OCI-LY3 (cell line): Measurements from ENCODE around the gene GCLM.

Source experiments
- H2AFZ ChIP-seq: fragments of 200-600, 300-600 bp; shearing (Covaris generic); 2 replicates; pipeline ENCODE4 v1.6.0; 2014; ENCODE audit warnings: antibody characterized with exemption, low read depth, low read length
- H3K27ac ChIP-seq: fragments of 200-600, 300-600 bp; sonication (generic); 2 replicates; pipeline ENCODE4 v1.5.1; 2014; ENCODE audit warnings: mild to moderate bottlenecking, low read length, moderate library complexity, mixed read lengths
- H3K27me3 ChIP-seq: fragments of 200-600, 300-600 bp; sonication (generic); 2 replicates; pipeline ENCODE4 v1.6.1; 2014; ENCODE audit warnings: low read depth, low read length, mixed read lengths
- H3K36me3 ChIP-seq: fragments of 200-600, 300-600 bp; sonication (generic); replicated peaks from 2 replicates; pipeline ENCODE3; 2014; ENCODE audit warnings: low read depth, low read length, mixed read lengths
- H3K4me1 ChIP-seq: fragments of 300-600, 200-600 bp; sonication (generic); 2 replicates; pipeline ENCODE4 v1.6.1; 2014; ENCODE audit warnings: low read length, mixed read lengths
- H3K4me2 ChIP-seq: fragments of 200-600, 300-600 bp; sonication (generic); 2 replicates; pipeline ENCODE4 v1.6.1; 2014; ENCODE audit warnings: low read length, mixed read lengths
- H3K4me3 ChIP-seq: fragments of 300-600, 200-600 bp; sonication (generic); 2 replicates; pipeline ENCODE4 v1.5.1; 2014; ENCODE audit warnings: antibody characterized with exemption, mild to moderate bottlenecking, low read length, moderate library complexity
- H3K79me2 ChIP-seq: fragments of 300-600, 200-600 bp; shearing (Covaris generic); 2 replicates; pipeline ENCODE4 v1.6.1; 2014; ENCODE audit warnings: mild to moderate bottlenecking, low read length, mixed read lengths
- H3K9ac ChIP-seq: fragments of 300-600, 200-600 bp; shearing (Covaris generic); 2 replicates; pipeline ENCODE4 v1.6.0; 2014; ENCODE audit warnings: mild to moderate bottlenecking, low read length, moderate library complexity
- H3K9me3 ChIP-seq: fragments of 200-600, 300-600 bp; shearing (Covaris generic); 2 replicates; pipeline ENCODE4 v1.6.1; 2014; ENCODE audit warnings: low read length, mixed read lengths; ENCODE audit not compliant: insufficient read depth
- H4K20me1 ChIP-seq: fragments of 200-600, 300-600 bp; sonication (generic); 2 replicates; pipeline ENCODE4 v1.6.1; 2016; ENCODE audit warnings: low read length, mixed read lengths; ENCODE audit not compliant: insufficient read depth
- CTCF ChIP-seq: fragments of 200-600, 300-600 bp; sonication (generic); IDR thresholded peaks from 2 replicates; pipeline ENCODE4 v1.5.1; 2014; ENCODE audit warnings: antibody characterized with exemption, low read length, low read depth
- EZH2phosphoT487 ChIP-seq: fragments of 200-600 bp; shearing (Covaris generic); IDR thresholded peaks from 2 replicates; pipeline ENCODE4 v1.6.1; 2018; ENCODE audit warnings: antibody characterized with exemption, mixed run types, low read depth

The GCLM gene

GRCh38 chr1:93905051-93905450 lies 4.2 kb downstream of the GCLM start:
- Histone ChIP-seq H3K36me3 (no peaks in the 10 kb centered on the region), H3K9me3 (no peaks in the 10 kb centered on the region), H2AFZ (no peak overlapping the region), H3K27ac (no peak overlapping the region), H4K20me1 (no peaks in the 10 kb centered on the region), H3K4me1 (peaks cover 13% of the 10 kb centered on the region), H3K79me2 (peaks cover 25% of the 10 kb centered on the region), H3K9ac (no peak overlapping the region), H3K4me3 (no peak overlapping the region), H3K4me2 (no peak overlapping the region), H3K27me3 (no peaks in the 10 kb centered on the region)
- no peak for TF ChIP-seq CTCF
- TF ChIP-seq EZH2phosphoT487: no peak

GRCh38 chr1:93904228-93904627 lies 5.0 kb downstream of the GCLM start:
- no peak overlapping the region for H3K27ac ChIP-seq
- no peak overlapping the region for H3K4me3 ChIP-seq
- H3K4me1 ChIP-seq: peaks cover 13% of the 10 kb centered on the region
- no peaks in the 10 kb centered on the region for H3K36me3 ChIP-seq
- no peak overlapping the region for H3K9ac ChIP-seq
- H2AFZ ChIP-seq: no peak overlapping the region
- TF ChIP-seq CTCF: no peak
- no peak for TF ChIP-seq EZH2phosphoT487
- H3K79me2 ChIP-seq: peaks cover 25% of the 10 kb centered on the region
- no peaks in the 10 kb centered on the region for H3K27me3 ChIP-seq
- no peak overlapping the region for H3K4me2 ChIP-seq
- no peaks in the 10 kb centered on the region for H4K20me1 ChIP-seq
- no peaks in the 10 kb centered on the region for H3K9me3 ChIP-seq

- no peaks in the 10 kb centered on the region for H4K20me1 ChIP-seq
- H3K9me3 ChIP-seq: no peaks in the 10 kb centered on the region
- no peaks in the 10 kb centered on the region for H3K27me3 ChIP-seq
- peaks cover 6% of the 10 kb centered on the region for H3K4me1 ChIP-seq
- H3K27ac ChIP-seq: no peak overlapping the region
- H3K4me3 ChIP-seq: no peak overlapping the region
- H3K36me3 ChIP-seq: no peaks in the 10 kb centered on the region
- H3K9ac ChIP-seq: no peak overlapping the region
- H2AFZ ChIP-seq: no peak overlapping the region
- no peak overlapping the region for H3K4me2 ChIP-seq
- no peaks in the 10 kb centered on the region; the same call in 1 of the 2 replicates for H3K79me2 ChIP-seq
- TF ChIP-seq EZH2phosphoT487: no peak
- no peak for TF ChIP-seq CTCF
Measured at GRCh38 chr1:93900723-93901504, 8.3 kb downstream of the GCLM start.

- Histone ChIP-seq H3K36me3 (no peaks in the 10 kb centered on the region), H2AFZ (no peak overlapping the region), H3K4me1 (peaks cover 6% of the 10 kb centered on the region), H3K27ac (no peak overlapping the region), H3K79me2 (no peaks in the 10 kb centered on the region), H3K9me3 (no peaks in the 10 kb centered on the region), H3K9ac (no peak overlapping the region), H3K27me3 (no peaks in the 10 kb centered on the region), H3K4me3 (no peak overlapping the region), H4K20me1 (no peaks in the 10 kb centered on the region), H3K4me2 (no peak overlapping the region)
- TF ChIP-seq EZH2phosphoT487 (no peak), CTCF (no peak)
Measured at GRCh38 chr1:93899543-93900207, 9.6 kb downstream of the GCLM start.
